Measurements from ENCODE around the gene PCDHA6.
"Not testable (repeated sequence)": the region's sequence is repeated elsewhere in the genome, so short reads cannot be mapped to it uniquely, and the experiment has no call there.

The PCDHA6 gene

DNA sequence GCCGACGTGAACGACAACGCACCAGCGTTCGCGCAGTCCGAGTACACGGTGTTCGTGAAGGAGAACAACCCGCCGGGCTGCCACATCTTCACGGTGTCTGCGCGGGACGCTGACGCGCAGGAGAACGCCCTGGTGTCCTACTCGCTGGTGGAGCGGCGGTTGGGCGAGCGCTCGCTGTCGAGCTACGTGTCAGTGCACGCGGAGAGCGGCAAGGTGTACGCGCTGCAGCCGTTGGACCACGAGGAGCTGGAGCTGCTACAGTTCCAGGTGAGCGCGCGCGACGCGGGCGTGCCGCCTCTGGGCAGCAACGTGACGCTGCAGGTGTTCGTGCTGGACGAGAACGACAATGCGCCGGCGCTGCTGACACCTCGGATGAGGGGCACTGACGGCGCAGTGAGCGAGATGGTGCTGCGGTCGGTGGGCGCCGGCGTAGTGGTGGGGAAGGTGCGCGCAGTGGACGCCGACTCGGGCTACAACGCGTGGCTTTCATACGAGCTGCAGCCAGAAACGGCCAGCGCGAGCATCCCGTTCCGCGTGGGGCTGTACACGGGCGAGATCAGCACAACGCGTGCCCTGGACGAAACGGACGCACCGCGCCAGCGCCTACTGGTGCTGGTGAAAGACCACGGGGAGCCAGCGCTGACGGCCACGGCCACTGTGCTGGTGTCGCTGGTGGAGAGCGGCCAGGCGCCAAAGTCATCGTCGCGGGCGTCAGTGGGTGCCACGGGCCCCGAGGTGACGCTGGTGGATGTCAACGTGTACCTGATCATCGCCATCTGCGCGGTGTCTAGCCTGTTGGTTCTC, 22.3 kb downstream of the PCDHA6 start:
- not testable (repeated sequence) for H3F3A ChIP-seq (ENCODE audit: insufficient read depth); H4K20me1 ChIP-seq (ENCODE audit: low read depth, low read length); H3K4me2 ChIP-seq (ENCODE audit: low read depth, low read length, poor library complexity, severe bottlenecking); H3K27me3 ChIP-seq (ENCODE audit: low read length); H2AFZ ChIP-seq (ENCODE audit: low read depth, low read length, severe bottlenecking); H3K36me3 ChIP-seq (ENCODE audit: low read length); H3K27ac ChIP-seq (ENCODE audit: low read depth, low read length); H3K4me3 ChIP-seq (ENCODE audit: insufficient read depth, low read length, poor library complexity, severe bottlenecking); H3K9me3 ChIP-seq (ENCODE audit: insufficient read depth, low read length); H3K79me2 ChIP-seq (ENCODE audit: insufficient read depth, low read length); H3K9me2 ChIP-seq (replicated peaks; ENCODE audit: insufficient read depth, low read length); H3K9ac ChIP-seq (ENCODE audit: low read length)

DNA sequence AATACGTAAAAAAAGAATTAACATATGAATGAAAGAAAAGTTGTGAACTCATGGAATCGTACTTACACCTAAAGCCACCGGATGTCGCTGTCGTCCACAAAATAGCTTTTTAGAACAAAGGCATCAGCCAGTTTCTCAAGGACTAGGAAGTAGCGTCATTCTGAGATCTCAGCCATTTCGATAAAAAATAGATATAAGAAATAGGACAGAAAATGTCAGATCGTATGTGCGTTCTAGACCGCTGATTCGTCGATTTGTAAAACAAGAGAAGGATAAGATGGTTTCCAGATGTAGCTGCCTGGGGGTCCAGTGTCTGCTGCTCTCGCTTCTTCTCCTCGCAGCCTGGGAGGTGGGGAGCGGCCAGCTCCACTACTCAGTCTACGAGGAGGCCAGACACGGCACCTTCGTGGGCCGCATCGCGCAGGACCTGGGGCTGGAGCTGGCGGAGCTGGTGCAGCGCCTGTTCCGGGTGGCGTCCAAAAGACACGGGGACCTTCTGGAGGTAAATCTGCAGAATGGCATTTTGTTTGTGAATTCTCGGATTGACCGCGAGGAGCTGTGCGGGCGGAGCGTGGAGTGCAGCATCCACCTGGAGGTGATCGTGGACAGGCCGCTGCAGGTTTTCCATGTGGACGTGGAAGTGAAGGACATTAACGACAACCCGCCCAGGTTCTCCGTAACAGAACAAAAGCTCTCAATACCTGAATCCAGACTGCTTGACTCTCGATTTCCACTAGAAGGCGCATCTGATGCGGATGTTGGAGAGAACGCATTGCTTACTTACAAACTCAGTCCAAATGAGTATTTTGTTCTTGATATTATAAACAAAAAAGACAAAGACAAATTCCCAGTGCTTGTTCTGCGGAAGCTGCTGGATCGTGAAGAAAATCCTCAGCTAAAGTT, 28.3 kb downstream of the PCDHA6 start, which contains the start of gene PCDHA10:
PCDHA10 (plus strand) TSS at position 126 of the 903 bp plus-strand sequence; CDS start at position 278, 152 bp downstream.
- no peak within 1 kb of the TSS for H3K4me3 ChIP-seq (ENCODE audit: insufficient read depth, low read length, poor library complexity, severe bottlenecking)
- H2AFZ ChIP-seq (ENCODE audit: low read depth, low read length, severe bottlenecking): no peak within 1 kb of the TSS
- H3K27ac ChIP-seq (ENCODE audit: low read depth, low read length): no peak within 1 kb of the TSS
- H3K9ac ChIP-seq (ENCODE audit: low read length): no peak within 1 kb of the TSS
- H3F3A ChIP-seq (ENCODE audit: insufficient read depth): no peaks in the 10 kb centered on the region
- H3K36me3 ChIP-seq (ENCODE audit: low read length): no peaks in the 10 kb centered on the region
- no peaks in the 10 kb centered on the region for H3K9me2 ChIP-seq (replicated peaks; ENCODE audit: insufficient read depth, low read length)
- no peak within 1 kb of the TSS for H3K4me2 ChIP-seq (ENCODE audit: low read depth, low read length, poor library complexity, severe bottlenecking)
- no peaks in the 10 kb centered on the region for H3K9me3 ChIP-seq (ENCODE audit: insufficient read depth, low read length)
- TF ChIP-seq, protein P1, sequence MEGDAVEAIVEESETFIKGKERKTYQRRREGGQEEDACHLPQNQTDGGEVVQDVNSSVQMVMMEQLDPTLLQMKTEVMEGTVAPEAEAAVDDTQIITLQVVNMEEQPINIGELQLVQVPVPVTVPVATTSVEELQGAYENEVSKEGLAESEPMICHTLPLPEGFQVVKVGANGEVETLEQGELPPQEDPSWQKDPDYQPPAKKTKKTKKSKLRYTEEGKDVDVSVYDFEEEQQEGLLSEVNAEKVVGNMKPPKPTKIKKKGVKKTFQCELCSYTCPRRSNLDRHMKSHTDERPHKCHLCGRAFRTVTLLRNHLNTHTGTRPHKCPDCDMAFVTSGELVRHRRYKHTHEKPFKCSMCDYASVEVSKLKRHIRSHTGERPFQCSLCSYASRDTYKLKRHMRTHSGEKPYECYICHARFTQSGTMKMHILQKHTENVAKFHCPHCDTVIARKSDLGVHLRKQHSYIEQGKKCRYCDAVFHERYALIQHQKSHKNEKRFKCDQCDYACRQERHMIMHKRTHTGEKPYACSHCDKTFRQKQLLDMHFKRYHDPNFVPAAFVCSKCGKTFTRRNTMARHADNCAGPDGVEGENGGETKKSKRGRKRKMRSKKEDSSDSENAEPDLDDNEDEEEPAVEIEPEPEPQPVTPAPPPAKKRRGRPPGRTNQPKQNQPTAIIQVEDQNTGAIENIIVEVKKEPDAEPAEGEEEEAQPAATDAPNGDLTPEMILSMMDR (IDR thresholded peaks at IDR 0.05; ENCODE audit: insufficient read depth, low read length, poor library complexity, severe bottlenecking): peak; percentile 14
- no peak for TF ChIP-seq EZH2phosphoT487 (conservative IDR thresholded peaks at IDR 0.05; ENCODE audit: low read length)
- H4K20me1 ChIP-seq (ENCODE audit: low read depth, low read length): no peaks in the 10 kb centered on the region
- no peaks in the 10 kb centered on the region for H3K27me3 ChIP-seq (ENCODE audit: low read length)
- no peaks in the 10 kb centered on the region for H3K79me2 ChIP-seq (ENCODE audit: insufficient read depth, low read length)

DNA sequence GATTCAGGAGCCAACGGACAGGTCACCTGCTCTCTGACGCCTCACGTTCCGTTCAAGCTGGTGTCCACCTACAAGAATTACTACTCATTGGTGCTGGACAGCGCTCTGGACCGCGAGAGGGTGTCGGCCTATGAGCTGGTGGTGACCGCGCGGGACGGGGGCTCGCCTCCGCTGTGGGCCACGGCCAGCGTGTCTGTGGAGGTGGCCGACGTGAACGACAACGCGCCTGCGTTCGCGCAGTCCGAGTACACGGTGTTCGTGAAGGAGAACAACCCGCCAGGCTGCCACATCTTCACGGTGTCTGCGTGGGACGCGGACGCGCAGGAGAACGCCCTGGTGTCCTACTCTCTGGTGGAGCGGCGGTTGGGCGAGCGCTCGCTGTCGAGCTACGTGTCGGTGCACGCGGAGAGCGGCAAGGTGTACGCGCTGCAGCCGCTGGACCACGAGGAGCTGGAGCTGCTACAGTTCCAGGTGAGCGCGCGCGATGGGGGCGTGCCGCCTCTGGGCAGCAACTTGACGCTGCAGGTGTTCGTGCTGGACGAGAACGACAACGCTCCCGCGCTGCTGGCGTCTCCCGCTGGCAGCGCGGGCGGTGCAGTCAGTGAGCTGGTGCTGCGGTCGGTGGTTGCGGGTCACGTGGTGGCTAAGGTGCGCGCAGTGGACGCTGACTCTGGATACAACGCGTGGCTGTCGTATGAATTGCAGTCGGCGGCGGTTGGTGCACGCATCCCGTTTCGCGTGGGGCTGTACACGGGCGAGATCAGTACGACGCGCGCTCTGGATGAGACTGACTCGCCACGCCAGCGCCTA, 29.6 kb downstream of the PCDHA6 start:
- no peak overlapping the region for H3K27ac ChIP-seq (ENCODE audit: low read depth, low read length)
- no peaks in the 10 kb centered on the region for H3F3A ChIP-seq (ENCODE audit: insufficient read depth)
- no peaks in the 10 kb centered on the region for H4K20me1 ChIP-seq (ENCODE audit: low read depth, low read length)
- no peak for TF ChIP-seq EZH2phosphoT487 (conservative IDR thresholded peaks at IDR 0.05; ENCODE audit: low read length)
- TF ChIP-seq, protein P1 (IDR thresholded peaks at IDR 0.05; ENCODE audit: insufficient read depth, low read length, poor library complexity, severe bottlenecking): no peak
- no peaks in the 10 kb centered on the region for H3K36me3 ChIP-seq (ENCODE audit: low read length)
- H3K79me2 ChIP-seq (ENCODE audit: insufficient read depth, low read length): no peaks in the 10 kb centered on the region
- H3K9me2 ChIP-seq (replicated peaks; ENCODE audit: insufficient read depth, low read length): no peaks in the 10 kb centered on the region
- H2AFZ ChIP-seq (ENCODE audit: low read depth, low read length, severe bottlenecking): no peak overlapping the region
- no peak overlapping the region for H3K4me2 ChIP-seq (ENCODE audit: low read depth, low read length, poor library complexity, severe bottlenecking)
- H3K9me3 ChIP-seq (ENCODE audit: insufficient read depth, low read length): no peaks in the 10 kb centered on the region
- H3K27me3 ChIP-seq (ENCODE audit: low read length): no peaks in the 10 kb centered on the region
- H3K4me3 ChIP-seq (ENCODE audit: insufficient read depth, low read length, poor library complexity, severe bottlenecking): no peak overlapping the region
- no peak overlapping the region for H3K9ac ChIP-seq (ENCODE audit: low read length)

Measured in SU-DHL-6 (cell line).